ENCODE data around the gene SEC11C.

GRCh38 chr18:59139291-59139614, 431 bp upstream of the SEC11C start:
- TF ChIP-seq CTCF (IDR thresholded peaks at IDR 0.05) (no peak), POLR2AphosphoS5 (IDR thresholded peaks at IDR 0.05) (no peak), POLR2A (IDR thresholded peaks at IDR 0.05) (no peak)
